ENCODE measurements around the gene PTPRD.

PTPRD gene

GRCh38 chr9:9556865-9557803, 1055.7 kb downstream of the PTPRD start:
- Histone ChIP-seq H3K4me3 (ENCODE audit: low read depth, low read length) (no peak overlapping the region), H3K36me3 (ENCODE audit: insufficient read depth, low read length) (no peaks in the 10 kb centered on the region), H3K27me3 (ENCODE audit: insufficient read depth, low read length) (no peaks in the 10 kb centered on the region), H3K27ac (ENCODE audit: low read depth, low read length) (no peak overlapping the region), H2AFZ (ENCODE audit: low read length, unreplicated experiment) (no peak overlapping the region), H3K4me1 (ENCODE audit: control insufficient read depth, insufficient read depth, low read length, unreplicated experiment) (no peaks in the 10 kb centered on the region), H3K79me2 (ENCODE audit: control insufficient read depth, insufficient read depth, low read length, unreplicated experiment) (no peaks in the 10 kb centered on the region)

- Histone ChIP-seq H3K4me1 (ENCODE audit: control insufficient read depth, insufficient read depth, low read length, unreplicated experiment) (no peaks in the 10 kb centered on the region), H3K4me3 (ENCODE audit: low read depth, low read length) (no peak overlapping the region), H3K79me2 (ENCODE audit: control insufficient read depth, insufficient read depth, low read length, unreplicated experiment) (no peaks in the 10 kb centered on the region), H3K27me3 (ENCODE audit: insufficient read depth, low read length) (no peaks in the 10 kb centered on the region), H3K27ac (ENCODE audit: low read depth, low read length) (no peak overlapping the region), H2AFZ (ENCODE audit: low read length, unreplicated experiment) (no peak overlapping the region), H3K36me3 (ENCODE audit: insufficient read depth, low read length) (no peaks in the 10 kb centered on the region)
These were observed 1060.1 kb downstream of the PTPRD start for GRCh38 chr9:9552665-9553064.

GRCh38 chr9:9538766-9539165, 1074.0 kb downstream of the PTPRD start:
- Histone ChIP-seq H3K36me3 (ENCODE audit: insufficient read depth, low read length) (no peaks in the 10 kb centered on the region), H3K4me1 (ENCODE audit: control insufficient read depth, insufficient read depth, low read length, unreplicated experiment) (no peaks in the 10 kb centered on the region), H3K27ac (ENCODE audit: low read depth, low read length) (no peak overlapping the region), H3K27me3 (ENCODE audit: insufficient read depth, low read length) (no peaks in the 10 kb centered on the region), H3K79me2 (ENCODE audit: control insufficient read depth, insufficient read depth, low read length, unreplicated experiment) (no peaks in the 10 kb centered on the region), H2AFZ (ENCODE audit: low read length, unreplicated experiment) (no peak overlapping the region), H3K4me3 (ENCODE audit: low read depth, low read length) (no peak overlapping the region)

- H3K36me3 ChIP-seq (ENCODE audit: insufficient read depth, low read length), result no peaks in the 10 kb centered on the region
- H2AFZ ChIP-seq (ENCODE audit: low read length, unreplicated experiment), result no peak overlapping the region
- H3K4me3 ChIP-seq (ENCODE audit: low read depth, low read length), result no peak overlapping the region
- H3K27me3 ChIP-seq (ENCODE audit: insufficient read depth, low read length), result no peaks in the 10 kb centered on the region
- H3K79me2 ChIP-seq (ENCODE audit: control insufficient read depth, insufficient read depth, low read length, unreplicated experiment), result no peaks in the 10 kb centered on the region
- no peaks in the 10 kb centered on the region for H3K4me1 ChIP-seq (ENCODE audit: control insufficient read depth, insufficient read depth, low read length, unreplicated experiment)
- H3K27ac ChIP-seq (ENCODE audit: low read depth, low read length), result no peak overlapping the region
These were observed 1074.4 kb downstream of the PTPRD start for GRCh38 chr9:9538356-9538755.

GRCh38 chr9:9536523-9536922, 1076.3 kb downstream of the PTPRD start:
- Histone ChIP-seq H3K4me1 (ENCODE audit: control insufficient read depth, insufficient read depth, low read length, unreplicated experiment) (no peaks in the 10 kb centered on the region), H3K27ac (ENCODE audit: low read depth, low read length) (no peak overlapping the region), H2AFZ (ENCODE audit: low read length, unreplicated experiment) (no peak overlapping the region), H3K27me3 (ENCODE audit: insufficient read depth, low read length) (no peaks in the 10 kb centered on the region), H3K36me3 (ENCODE audit: insufficient read depth, low read length) (no peaks in the 10 kb centered on the region), H3K79me2 (ENCODE audit: control insufficient read depth, insufficient read depth, low read length, unreplicated experiment) (no peaks in the 10 kb centered on the region), H3K4me3 (ENCODE audit: low read depth, low read length) (no peak overlapping the region)

GRCh38 chr9:9523476-9524139, 1089.2 kb downstream of the PTPRD start:
- H3K36me3 ChIP-seq (ENCODE audit: insufficient read depth, low read length), result no peaks in the 10 kb centered on the region
- H2AFZ ChIP-seq (ENCODE audit: low read length, unreplicated experiment), result no peak overlapping the region
- no peak overlapping the region for H3K4me3 ChIP-seq (ENCODE audit: low read depth, low read length)
- H3K79me2 ChIP-seq (ENCODE audit: control insufficient read depth, insufficient read depth, low read length, unreplicated experiment), result no peaks in the 10 kb centered on the region
- H3K4me1 ChIP-seq (ENCODE audit: control insufficient read depth, insufficient read depth, low read length, unreplicated experiment), result no peaks in the 10 kb centered on the region
- no peaks in the 10 kb centered on the region for H3K27me3 ChIP-seq (ENCODE audit: insufficient read depth, low read length)
- no peak overlapping the region for H3K27ac ChIP-seq (ENCODE audit: low read depth, low read length)

GRCh38 chr9:9522406-9522805, 1090.4 kb downstream of the PTPRD start:
- Histone ChIP-seq H3K27me3 (ENCODE audit: insufficient read depth, low read length) (no peaks in the 10 kb centered on the region), H3K27ac (ENCODE audit: low read depth, low read length) (no peak overlapping the region), H3K36me3 (ENCODE audit: insufficient read depth, low read length) (no peaks in the 10 kb centered on the region)

GRCh38 chr9:9521033-9521779, 1091.6 kb downstream of the PTPRD start:
- Histone ChIP-seq H2AFZ (ENCODE audit: low read length, unreplicated experiment) (no peak overlapping the region), H3K27ac (ENCODE audit: low read depth, low read length) (no peak overlapping the region), H3K27me3 (ENCODE audit: insufficient read depth, low read length) (no peaks in the 10 kb centered on the region), H3K4me1 (ENCODE audit: control insufficient read depth, insufficient read depth, low read length, unreplicated experiment) (no peaks in the 10 kb centered on the region), H3K4me3 (ENCODE audit: low read depth, low read length) (no peak overlapping the region), H3K36me3 (ENCODE audit: insufficient read depth, low read length) (no peaks in the 10 kb centered on the region), H3K79me2 (ENCODE audit: control insufficient read depth, insufficient read depth, low read length, unreplicated experiment) (no peaks in the 10 kb centered on the region)

More at GRCh38 chr9:9522406-9522805, 1090.4 kb downstream of the PTPRD start:
- Histone ChIP-seq H3K4me1 (ENCODE audit: control insufficient read depth, insufficient read depth, low read length, unreplicated experiment) (no peaks in the 10 kb centered on the region), H3K79me2 (ENCODE audit: control insufficient read depth, insufficient read depth, low read length, unreplicated experiment) (no peaks in the 10 kb centered on the region), H3K4me3 (ENCODE audit: low read depth, low read length) (no peak overlapping the region), H2AFZ (ENCODE audit: low read length, unreplicated experiment) (no peak overlapping the region)

- Histone ChIP-seq H3K36me3 (ENCODE audit: insufficient read depth, low read length) (no peaks in the 10 kb centered on the region), H3K27ac (ENCODE audit: low read depth, low read length) (no peak overlapping the region), H2AFZ (ENCODE audit: low read length, unreplicated experiment) (no peak overlapping the region), H3K4me3 (ENCODE audit: low read depth, low read length) (no peak overlapping the region), H3K27me3 (ENCODE audit: insufficient read depth, low read length) (no peaks in the 10 kb centered on the region), H3K79me2 (ENCODE audit: control insufficient read depth, insufficient read depth, low read length, unreplicated experiment) (no peaks in the 10 kb centered on the region), H3K4me1 (ENCODE audit: control insufficient read depth, insufficient read depth, low read length, unreplicated experiment) (no peaks in the 10 kb centered on the region)
These were observed 1107.9 kb downstream of the PTPRD start for GRCh38 chr9:9504869-9505268.

- no peak overlapping the region for H3K27ac ChIP-seq (ENCODE audit: low read depth, low read length)
- H3K4me1 ChIP-seq (ENCODE audit: control insufficient read depth, insufficient read depth, low read length, unreplicated experiment), result no peaks in the 10 kb centered on the region
- no peaks in the 10 kb centered on the region for H3K36me3 ChIP-seq (ENCODE audit: insufficient read depth, low read length)
- no peaks in the 10 kb centered on the region for H3K79me2 ChIP-seq (ENCODE audit: control insufficient read depth, insufficient read depth, low read length, unreplicated experiment)
- no peak overlapping the region for H3K4me3 ChIP-seq (ENCODE audit: low read depth, low read length)
- H3K27me3 ChIP-seq (ENCODE audit: insufficient read depth, low read length), result no peaks in the 10 kb centered on the region
- H2AFZ ChIP-seq (ENCODE audit: low read length, unreplicated experiment), result no peak overlapping the region
These were observed 1113.3 kb downstream of the PTPRD start for GRCh38 chr9:9499546-9499945.
